WTC11 (cell line): ENCODE measurements around the gene TMED5. TPM values are rescaled to one million over a fixed set of nuclear protein-coding genes. Genes with fewer than 3 reads are reported as not detected.

ENCODE experiments used
- ATAC-seq: fragments of 200-7000 bp; cut with Tn5 transposase; 2 replicates; pipeline ENCODE4 v1.10.0; 2021; ENCODE audit warnings: mild to moderate bottlenecking, moderate library complexity
- CTCF ChIA-PET: fragments of 300-600 bp; sonication (Branson Sonifier 250); formaldehyde crosslinking; loops from one replicate; lab custom pipeline; 2021; ENCODE audit warnings: antibody characterized with exemption; lab: Charles Lee
- POLR2A ChIA-PET: fragments of 350-600 bp; sonication (Branson Sonifier 250); formaldehyde crosslinking; loops from one replicate; lab custom pipeline; 2021; ENCODE audit warnings: antibody characterized with exemption; lab: Charles Lee
- DNase-seq: peaks from one replicate; pipeline ENCODE4 v3.0.0; 2021; ENCODE audit warnings: low spot score
- H3K27ac Mint-ChIP-seq: 2 replicates; pipeline ENCODE4 v1.8.0; 2021; ENCODE audit warnings: mixed read lengths
- H3K27me3 Mint-ChIP-seq: 2 replicates; pipeline ENCODE4 v1.8.0; 2021; ENCODE audit warnings: low read depth, mild to moderate bottlenecking, moderate library complexity, mixed read lengths
- H3K36me3 Mint-ChIP-seq: 2 replicates; pipeline ENCODE4 v1.8.0; 2021; ENCODE audit warnings: mixed read lengths
- H3K4me1 Mint-ChIP-seq: 2 replicates; pipeline ENCODE4 v1.8.0; 2022; ENCODE audit warnings: mixed read lengths
- H3K4me3 Mint-ChIP-seq: 2 replicates; pipeline ENCODE4 v1.8.0; 2021; ENCODE audit warnings: mild to moderate bottlenecking, moderate library complexity, mixed read lengths
- H3K9me3 Mint-ChIP-seq: 2 replicates; pipeline ENCODE4 v1.8.0; 2021; ENCODE audit warnings: mixed read lengths
- CBFB ChIP-seq: sonication (generic); formaldehyde crosslinking; IDR thresholded peaks from 2 replicates; pipeline ENCODE4 v1.8.1; 2022; ENCODE audit warnings: mild to moderate bottlenecking, low read depth, missing genetic modification reagents
- FOXP1 ChIP-seq: sonication (generic); formaldehyde crosslinking; IDR thresholded peaks from 2 replicates; pipeline ENCODE4 v1.8.0; 2022; ENCODE audit warnings: missing genetic modification reagents, mild to moderate bottlenecking, moderate library complexity, borderline replicate concordance
- GABPB1 ChIP-seq: sonication (generic); formaldehyde crosslinking; IDR thresholded peaks from 2 replicates; pipeline ENCODE4 v1.8.1; 2023; ENCODE audit warnings: mild to moderate bottlenecking, missing genetic modification reagents
- GRHL2 ChIP-seq: fragments of 250-450 bp; sonication (Bioruptor Pico); IDR thresholded peaks from 2 replicates; pipeline ENCODE4 v1.8.0; 2022; ENCODE audit warnings: mild to moderate bottlenecking, moderate library complexity; ENCODE audit not compliant: insufficient replicate concordance, severe bottlenecking
- HMGA2 ChIP-seq: fragments of 250-450 bp; sonication (Bioruptor Pico); IDR thresholded peaks from 2 replicates; pipeline ENCODE4 v1.4.0; 2021; ENCODE audit warnings: mild to moderate bottlenecking, moderate library complexity
- NR3C1 ChIP-seq: sonication (generic); formaldehyde crosslinking; conservative IDR thresholded peaks from 2 replicates; pipeline ENCODE4 v1.8.1; 2023; ENCODE audit warnings: low read depth, mild to moderate bottlenecking, missing genetic modification reagents
- RORB ChIP-seq: fragments of 250-450 bp; sonication (Bioruptor Pico); IDR thresholded peaks from 2 replicates; pipeline ENCODE4 v1.9.0; 2021; ENCODE audit warnings: mild to moderate bottlenecking
- ZNF263 ChIP-seq: sonication (generic); formaldehyde crosslinking; IDR thresholded peaks from 2 replicates; pipeline ENCODE4 v1.8.1; 2022; ENCODE audit warnings: low read depth, mild to moderate bottlenecking, moderate library complexity, missing genetic modification reagents
- total RNA-seq: library from RNA; stranded (reverse); gene quantifications from 3 replicates; pipeline ENCODE4 v1.2.3, GENCODE V29; 2021
- TF ChIP-seq, protein P1 (sequence below): sonication (generic); formaldehyde crosslinking; conservative IDR thresholded peaks from 2 replicates; pipeline ENCODE4 v1.8.1; 2023; ENCODE audit warnings: mild to moderate bottlenecking, low read depth, missing genetic modification reagents, moderate library complexity
- TF ChIP-seq, protein P2 (sequence below): sonication (generic); formaldehyde crosslinking; IDR thresholded peaks from 2 replicates; pipeline ENCODE4 v1.8.0; 2022; ENCODE audit warnings: missing genetic modification reagents
- TF ChIP-seq, protein P3 (sequence below): fragments of 250-450 bp; sonication (Bioruptor Pico); IDR thresholded peaks from 2 replicates; pipeline ENCODE4 v2.1.2; 2022; ENCODE audit warnings: mild to moderate bottlenecking, moderate library complexity
- TF ChIP-seq, protein P4 (sequence below): fragments of 250-450 bp; sonication (Bioruptor Pico); IDR thresholded peaks from 2 replicates; pipeline ENCODE4 v1.9.0; 2021; ENCODE audit warnings: mild to moderate bottlenecking
- TF ChIP-seq, protein P5 (sequence below): sonication (generic); formaldehyde crosslinking; IDR thresholded peaks from 2 replicates; pipeline ENCODE4 v1.8.1; 2023; ENCODE audit warnings: mild to moderate bottlenecking, missing genetic modification reagents, borderline replicate concordance
- TF ChIP-seq, protein P6 (sequence below): fragments of 250-450 bp; sonication (Bioruptor Pico); IDR thresholded peaks from 2 replicates; pipeline ENCODE4 v1.8.0; 2021; ENCODE audit warnings: mild to moderate bottlenecking
- TF ChIP-seq, protein P7 (sequence below): fragments of 250-450 bp; sonication (Bioruptor Pico); conservative IDR thresholded peaks from 2 replicates; pipeline ENCODE4 v1.9.0; 2021; ENCODE audit warnings: mild to moderate bottlenecking
- TF ChIP-seq, protein P8 (sequence below): sonication (generic); formaldehyde crosslinking; IDR thresholded peaks from 2 replicates; pipeline ENCODE4 v1.8.1; 2022; ENCODE audit warnings: mild to moderate bottlenecking, moderate library complexity, missing genetic modification reagents

The TMED5 gene
- total RNA-seq, 1 experiment from 2014 or later = 28.5 TPM

DNA sequence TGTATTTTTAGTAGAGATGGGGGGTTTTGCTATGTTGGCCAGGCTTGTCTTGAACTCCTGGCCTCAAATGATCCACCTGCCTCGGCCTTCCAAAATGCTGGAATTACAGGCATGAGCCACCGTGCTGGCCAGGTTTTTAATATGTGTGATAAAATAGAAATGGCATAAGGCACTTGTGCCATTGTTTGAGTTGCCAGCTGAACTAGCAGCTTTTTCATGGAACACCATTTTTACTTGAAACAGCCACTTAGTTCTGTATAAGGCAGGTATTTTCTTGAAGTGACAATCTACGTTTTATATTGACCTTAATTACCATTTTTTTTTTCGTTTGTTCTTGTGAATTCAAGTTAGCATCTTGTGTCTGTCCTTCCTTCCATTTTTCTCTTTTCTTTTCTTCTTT is 72.8 kb downstream of the TMED5 start (continued):
- TF ChIP-seq, protein P1, sequence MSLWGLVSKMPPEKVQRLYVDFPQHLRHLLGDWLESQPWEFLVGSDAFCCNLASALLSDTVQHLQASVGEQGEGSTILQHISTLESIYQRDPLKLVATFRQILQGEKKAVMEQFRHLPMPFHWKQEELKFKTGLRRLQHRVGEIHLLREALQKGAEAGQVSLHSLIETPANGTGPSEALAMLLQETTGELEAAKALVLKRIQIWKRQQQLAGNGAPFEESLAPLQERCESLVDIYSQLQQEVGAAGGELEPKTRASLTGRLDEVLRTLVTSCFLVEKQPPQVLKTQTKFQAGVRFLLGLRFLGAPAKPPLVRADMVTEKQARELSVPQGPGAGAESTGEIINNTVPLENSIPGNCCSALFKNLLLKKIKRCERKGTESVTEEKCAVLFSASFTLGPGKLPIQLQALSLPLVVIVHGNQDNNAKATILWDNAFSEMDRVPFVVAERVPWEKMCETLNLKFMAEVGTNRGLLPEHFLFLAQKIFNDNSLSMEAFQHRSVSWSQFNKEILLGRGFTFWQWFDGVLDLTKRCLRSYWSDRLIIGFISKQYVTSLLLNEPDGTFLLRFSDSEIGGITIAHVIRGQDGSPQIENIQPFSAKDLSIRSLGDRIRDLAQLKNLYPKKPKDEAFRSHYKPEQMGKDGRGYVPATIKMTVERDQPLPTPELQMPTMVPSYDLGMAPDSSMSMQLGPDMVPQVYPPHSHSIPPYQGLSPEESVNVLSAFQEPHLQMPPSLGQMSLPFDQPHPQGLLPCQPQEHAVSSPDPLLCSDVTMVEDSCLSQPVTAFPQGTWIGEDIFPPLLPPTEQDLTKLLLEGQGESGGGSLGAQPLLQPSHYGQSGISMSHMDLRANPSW (CRISPR knock-in tag) = no peak

DNA sequence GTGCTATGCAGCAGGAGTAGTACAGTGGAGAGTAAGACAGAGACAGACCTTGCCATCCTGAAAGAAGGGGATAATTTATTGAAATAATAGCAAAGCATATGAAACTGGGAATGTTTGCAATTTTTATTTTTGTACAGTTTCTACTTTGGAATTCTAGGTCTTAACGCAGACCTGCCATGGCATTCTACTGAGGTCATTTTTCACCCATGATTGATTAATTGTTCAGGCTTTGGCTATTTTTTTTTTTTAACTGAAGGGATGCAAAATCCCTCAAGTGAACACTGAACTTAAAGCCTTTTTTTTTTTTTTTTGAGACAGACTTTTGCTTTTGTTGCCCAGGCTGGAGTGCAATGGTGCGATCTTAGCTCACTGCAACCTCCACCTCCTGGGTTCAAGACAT is 74.0 kb downstream of the TMED5 start:
- Mint-ChIP-seq H3K4me1 (peaks cover 36% of the 10 kb centered on the region), H3K27me3 (no peaks in the 10 kb centered on the region), H3K4me3 (no peak overlapping the region), H3K27ac (peak overlapping the region; percentile 61), H3K9me3 (no peaks in the 10 kb centered on the region), H3K36me3 (peaks cover 34% of the 10 kb centered on the region)
- POLR2A ChIA-PET = interaction anchor here (0.7 kb wide), 1 partner anchor 106 kb away, joined by 5 read pairs; no protein-coding TSS in a partner anchor
- CTCF ChIA-PET = no interaction called here
- ATAC-seq (no peak), DNase-seq (no peak)
- TF ChIP-seq RORB (CRISPR knock-in tag) = no peak
- TF ChIP-seq ZNF263 (CRISPR knock-in tag) = no peak
- TF ChIP-seq, protein P2, sequence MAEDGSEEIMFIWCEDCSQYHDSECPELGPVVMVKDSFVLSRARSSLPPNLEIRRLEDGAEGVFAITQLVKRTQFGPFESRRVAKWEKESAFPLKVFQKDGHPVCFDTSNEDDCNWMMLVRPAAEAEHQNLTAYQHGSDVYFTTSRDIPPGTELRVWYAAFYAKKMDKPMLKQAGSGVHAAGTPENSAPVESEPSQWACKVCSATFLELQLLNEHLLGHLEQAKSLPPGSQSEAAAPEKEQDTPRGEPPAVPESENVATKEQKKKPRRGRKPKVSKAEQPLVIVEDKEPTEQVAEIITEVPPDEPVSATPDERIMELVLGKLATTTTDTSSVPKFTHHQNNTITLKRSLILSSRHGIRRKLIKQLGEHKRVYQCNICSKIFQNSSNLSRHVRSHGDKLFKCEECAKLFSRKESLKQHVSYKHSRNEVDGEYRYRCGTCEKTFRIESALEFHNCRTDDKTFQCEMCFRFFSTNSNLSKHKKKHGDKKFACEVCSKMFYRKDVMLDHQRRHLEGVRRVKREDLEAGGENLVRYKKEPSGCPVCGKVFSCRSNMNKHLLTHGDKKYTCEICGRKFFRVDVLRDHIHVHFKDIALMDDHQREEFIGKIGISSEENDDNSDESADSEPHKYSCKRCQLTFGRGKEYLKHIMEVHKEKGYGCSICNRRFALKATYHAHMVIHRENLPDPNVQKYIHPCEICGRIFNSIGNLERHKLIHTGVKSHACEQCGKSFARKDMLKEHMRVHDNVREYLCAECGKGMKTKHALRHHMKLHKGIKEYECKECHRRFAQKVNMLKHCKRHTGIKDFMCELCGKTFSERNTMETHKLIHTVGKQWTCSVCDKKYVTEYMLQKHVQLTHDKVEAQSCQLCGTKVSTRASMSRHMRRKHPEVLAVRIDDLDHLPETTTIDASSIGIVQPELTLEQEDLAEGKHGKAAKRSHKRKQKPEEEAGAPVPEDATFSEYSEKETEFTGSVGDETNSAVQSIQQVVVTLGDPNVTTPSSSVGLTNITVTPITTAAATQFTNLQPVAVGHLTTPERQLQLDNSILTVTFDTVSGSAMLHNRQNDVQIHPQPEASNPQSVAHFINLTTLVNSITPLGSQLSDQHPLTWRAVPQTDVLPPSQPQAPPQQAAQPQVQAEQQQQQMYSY (CRISPR knock-in tag) = no peak
- TF ChIP-seq, protein P3, sequence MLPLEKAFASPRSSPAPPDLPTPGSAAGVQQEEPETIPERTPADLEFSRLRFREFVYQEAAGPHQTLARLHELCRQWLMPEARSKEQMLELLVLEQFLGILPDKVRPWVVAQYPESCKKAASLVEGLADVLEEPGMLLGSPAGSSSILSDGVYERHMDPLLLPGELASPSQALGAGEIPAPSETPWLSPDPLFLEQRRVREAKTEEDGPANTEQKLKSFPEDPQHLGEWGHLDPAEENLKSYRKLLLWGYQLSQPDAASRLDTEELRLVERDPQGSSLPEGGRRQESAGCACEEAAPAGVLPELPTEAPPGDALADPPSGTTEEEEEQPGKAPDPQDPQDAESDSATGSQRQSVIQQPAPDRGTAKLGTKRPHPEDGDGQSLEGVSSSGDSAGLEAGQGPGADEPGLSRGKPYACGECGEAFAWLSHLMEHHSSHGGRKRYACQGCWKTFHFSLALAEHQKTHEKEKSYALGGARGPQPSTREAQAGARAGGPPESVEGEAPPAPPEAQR (CRISPR knock-in tag) = no peak
- no peak for TF ChIP-seq GABPB1 (CRISPR knock-in tag)
- TF ChIP-seq, protein P4, sequence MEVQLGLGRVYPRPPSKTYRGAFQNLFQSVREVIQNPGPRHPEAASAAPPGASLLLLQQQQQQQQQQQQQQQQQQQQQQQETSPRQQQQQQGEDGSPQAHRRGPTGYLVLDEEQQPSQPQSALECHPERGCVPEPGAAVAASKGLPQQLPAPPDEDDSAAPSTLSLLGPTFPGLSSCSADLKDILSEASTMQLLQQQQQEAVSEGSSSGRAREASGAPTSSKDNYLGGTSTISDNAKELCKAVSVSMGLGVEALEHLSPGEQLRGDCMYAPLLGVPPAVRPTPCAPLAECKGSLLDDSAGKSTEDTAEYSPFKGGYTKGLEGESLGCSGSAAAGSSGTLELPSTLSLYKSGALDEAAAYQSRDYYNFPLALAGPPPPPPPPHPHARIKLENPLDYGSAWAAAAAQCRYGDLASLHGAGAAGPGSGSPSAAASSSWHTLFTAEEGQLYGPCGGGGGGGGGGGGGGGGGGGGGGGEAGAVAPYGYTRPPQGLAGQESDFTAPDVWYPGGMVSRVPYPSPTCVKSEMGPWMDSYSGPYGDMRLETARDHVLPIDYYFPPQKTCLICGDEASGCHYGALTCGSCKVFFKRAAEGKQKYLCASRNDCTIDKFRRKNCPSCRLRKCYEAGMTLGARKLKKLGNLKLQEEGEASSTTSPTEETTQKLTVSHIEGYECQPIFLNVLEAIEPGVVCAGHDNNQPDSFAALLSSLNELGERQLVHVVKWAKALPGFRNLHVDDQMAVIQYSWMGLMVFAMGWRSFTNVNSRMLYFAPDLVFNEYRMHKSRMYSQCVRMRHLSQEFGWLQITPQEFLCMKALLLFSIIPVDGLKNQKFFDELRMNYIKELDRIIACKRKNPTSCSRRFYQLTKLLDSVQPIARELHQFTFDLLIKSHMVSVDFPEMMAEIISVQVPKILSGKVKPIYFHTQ (CRISPR knock-in tag) = no peak
- TF ChIP-seq, protein P5, sequence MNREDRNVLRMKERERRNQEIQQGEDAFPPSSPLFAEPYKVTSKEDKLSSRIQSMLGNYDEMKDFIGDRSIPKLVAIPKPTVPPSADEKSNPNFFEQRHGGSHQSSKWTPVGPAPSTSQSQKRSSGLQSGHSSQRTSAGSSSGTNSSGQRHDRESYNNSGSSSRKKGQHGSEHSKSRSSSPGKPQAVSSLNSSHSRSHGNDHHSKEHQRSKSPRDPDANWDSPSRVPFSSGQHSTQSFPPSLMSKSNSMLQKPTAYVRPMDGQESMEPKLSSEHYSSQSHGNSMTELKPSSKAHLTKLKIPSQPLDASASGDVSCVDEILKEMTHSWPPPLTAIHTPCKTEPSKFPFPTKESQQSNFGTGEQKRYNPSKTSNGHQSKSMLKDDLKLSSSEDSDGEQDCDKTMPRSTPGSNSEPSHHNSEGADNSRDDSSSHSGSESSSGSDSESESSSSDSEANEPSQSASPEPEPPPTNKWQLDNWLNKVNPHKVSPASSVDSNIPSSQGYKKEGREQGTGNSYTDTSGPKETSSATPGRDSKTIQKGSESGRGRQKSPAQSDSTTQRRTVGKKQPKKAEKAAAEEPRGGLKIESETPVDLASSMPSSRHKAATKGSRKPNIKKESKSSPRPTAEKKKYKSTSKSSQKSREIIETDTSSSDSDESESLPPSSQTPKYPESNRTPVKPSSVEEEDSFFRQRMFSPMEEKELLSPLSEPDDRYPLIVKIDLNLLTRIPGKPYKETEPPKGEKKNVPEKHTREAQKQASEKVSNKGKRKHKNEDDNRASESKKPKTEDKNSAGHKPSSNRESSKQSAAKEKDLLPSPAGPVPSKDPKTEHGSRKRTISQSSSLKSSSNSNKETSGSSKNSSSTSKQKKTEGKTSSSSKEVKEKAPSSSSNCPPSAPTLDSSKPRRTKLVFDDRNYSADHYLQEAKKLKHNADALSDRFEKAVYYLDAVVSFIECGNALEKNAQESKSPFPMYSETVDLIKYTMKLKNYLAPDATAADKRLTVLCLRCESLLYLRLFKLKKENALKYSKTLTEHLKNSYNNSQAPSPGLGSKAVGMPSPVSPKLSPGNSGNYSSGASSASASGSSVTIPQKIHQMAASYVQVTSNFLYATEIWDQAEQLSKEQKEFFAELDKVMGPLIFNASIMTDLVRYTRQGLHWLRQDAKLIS (CRISPR knock-in tag) = no peak
- no peak for TF ChIP-seq FOXP1 (CRISPR knock-in tag)
- TF ChIP-seq NR3C1 (CRISPR knock-in tag) = no peak
- no peak for TF ChIP-seq GRHL2 (CRISPR knock-in tag)
- TF ChIP-seq CBFB (CRISPR knock-in tag) = no peak
- TF ChIP-seq, protein P6, sequence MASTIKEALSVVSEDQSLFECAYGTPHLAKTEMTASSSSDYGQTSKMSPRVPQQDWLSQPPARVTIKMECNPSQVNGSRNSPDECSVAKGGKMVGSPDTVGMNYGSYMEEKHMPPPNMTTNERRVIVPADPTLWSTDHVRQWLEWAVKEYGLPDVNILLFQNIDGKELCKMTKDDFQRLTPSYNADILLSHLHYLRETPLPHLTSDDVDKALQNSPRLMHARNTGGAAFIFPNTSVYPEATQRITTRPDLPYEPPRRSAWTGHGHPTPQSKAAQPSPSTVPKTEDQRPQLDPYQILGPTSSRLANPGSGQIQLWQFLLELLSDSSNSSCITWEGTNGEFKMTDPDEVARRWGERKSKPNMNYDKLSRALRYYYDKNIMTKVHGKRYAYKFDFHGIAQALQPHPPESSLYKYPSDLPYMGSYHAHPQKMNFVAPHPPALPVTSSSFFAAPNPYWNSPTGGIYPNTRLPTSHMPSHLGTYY (CRISPR knock-in tag) = no peak
- TF ChIP-seq, protein P7, sequence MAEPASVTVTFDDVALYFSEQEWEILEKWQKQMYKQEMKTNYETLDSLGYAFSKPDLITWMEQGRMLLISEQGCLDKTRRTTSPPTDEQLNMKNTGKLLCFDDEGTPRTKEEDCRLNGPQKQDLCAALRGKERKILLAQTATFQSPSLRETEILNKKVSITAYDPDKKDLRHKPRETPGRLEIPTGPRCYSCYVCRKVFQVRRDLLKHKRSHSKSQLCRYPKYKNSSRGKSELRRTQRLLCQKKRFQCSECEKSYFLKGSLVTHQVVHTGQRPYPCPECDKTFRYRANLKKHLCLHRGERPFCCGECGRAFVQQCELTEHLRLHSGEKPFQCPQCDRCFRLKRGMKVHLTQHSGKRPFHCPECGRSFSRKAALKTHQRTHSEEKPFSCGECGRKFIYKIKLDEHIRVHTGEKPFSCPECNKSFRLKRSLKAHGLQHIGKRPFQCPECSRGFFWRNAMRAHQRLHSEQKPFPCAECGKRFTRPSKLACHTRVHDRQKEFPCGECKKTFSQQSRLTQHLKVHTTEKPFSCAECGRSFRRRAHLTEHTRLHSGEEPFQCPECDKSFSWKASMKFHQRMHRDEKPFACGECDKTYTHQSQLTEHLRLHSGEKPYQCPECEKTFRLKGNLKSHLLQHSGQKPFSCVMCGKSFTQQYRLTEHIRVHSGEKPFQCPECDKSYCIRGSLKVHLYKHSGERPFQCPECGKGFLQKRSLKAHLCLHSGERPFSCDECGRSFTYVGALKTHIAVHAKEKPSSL (CRISPR knock-in tag) = no peak
- TF ChIP-seq HMGA2 (CRISPR knock-in tag) = no peak
- TF ChIP-seq, protein P8, sequence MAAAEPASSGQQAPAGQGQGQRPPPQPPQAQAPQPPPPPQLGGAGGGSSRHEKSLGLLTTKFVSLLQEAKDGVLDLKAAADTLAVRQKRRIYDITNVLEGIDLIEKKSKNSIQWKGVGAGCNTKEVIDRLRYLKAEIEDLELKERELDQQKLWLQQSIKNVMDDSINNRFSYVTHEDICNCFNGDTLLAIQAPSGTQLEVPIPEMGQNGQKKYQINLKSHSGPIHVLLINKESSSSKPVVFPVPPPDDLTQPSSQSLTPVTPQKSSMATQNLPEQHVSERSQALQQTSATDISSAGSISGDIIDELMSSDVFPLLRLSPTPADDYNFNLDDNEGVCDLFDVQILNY (CRISPR knock-in tag) = no peak
